GM11168 (cell line): ENCODE results near the gene KRTCAP2.

Source experiments
- in situ Hi-C: fragments of 300-500 bp; cut with MboI; formaldehyde crosslinking; loops from one replicate; pipeline ENCODE4 v1.12.0; 2022; ENCODE audit warnings: low sequenced_read_pairs; ENCODE audit not compliant: unreplicated experiment

Gene KRTCAP2

DNA sequence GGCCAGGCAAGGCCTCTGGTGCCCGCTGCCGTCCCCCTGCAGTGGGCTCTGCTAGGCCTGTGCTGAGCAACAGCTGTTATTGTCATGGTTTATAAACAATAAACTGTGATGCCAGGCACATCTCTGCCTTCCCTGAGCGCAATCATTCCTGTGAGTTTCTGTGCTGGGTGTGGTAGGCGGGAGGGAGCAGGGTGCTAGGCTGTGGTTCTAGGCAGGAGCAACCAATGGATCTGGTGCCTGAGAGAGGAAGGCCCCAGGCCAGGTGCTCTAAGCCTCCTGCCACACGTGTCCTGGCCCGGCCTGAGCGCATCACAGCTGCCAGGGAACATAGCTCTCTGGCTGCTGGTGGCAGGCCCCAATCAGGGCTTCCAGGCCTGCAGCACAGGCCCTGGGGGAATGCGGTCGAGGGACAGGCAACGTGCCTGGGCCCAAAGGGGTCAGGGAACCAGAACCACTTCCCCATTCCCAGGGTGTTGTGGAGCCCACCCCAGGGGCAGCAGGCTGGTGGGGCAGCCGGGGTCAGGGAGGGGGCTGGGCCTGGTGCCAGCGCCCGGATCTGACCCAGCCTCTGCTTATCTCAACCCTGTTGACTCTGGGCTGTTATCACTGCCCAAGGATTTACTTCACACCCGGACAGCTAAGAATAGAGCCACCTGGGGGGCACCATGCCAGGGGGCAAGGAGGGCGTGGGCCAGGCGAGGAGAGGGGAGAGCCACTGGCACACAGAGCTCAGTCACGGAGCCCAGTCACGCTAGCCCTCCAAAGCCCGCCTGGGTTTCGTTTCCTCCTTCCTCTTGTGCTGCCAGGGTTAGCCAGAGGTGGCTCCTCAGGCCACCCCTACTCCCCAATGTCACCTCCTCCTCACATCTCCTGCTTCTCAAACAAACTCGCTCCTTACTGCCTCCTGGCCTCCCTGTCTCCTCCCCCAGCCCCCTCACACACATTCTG lies 12.0 kb upstream of the KRTCAP2 start:
- in situ Hi-C loops, result no loop called here

DNA sequence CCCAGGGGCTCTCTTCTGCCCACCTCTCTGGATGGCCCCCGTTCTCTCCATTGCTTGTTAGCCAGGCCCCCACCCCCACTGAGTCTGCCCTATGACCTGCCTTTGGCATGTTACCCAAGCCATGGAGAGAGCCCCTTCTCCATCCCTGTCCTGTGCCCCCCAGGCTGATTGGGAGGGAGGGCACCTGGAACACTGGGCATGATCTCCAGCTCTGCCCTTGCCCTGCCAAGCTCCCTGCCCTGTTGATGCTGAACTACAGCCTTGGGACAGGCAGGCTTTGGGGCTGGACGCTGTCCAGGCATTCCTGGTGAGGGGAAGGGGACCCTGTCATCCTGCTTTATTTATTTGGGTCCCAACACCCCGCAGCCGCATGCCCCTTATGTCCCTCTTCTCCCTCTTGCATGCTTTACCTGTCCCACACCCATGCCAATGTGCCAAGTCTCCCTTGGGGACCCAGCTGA lies 11.3 kb upstream of the KRTCAP2 start:
- in situ Hi-C loops, result no loop called here

DNA sequence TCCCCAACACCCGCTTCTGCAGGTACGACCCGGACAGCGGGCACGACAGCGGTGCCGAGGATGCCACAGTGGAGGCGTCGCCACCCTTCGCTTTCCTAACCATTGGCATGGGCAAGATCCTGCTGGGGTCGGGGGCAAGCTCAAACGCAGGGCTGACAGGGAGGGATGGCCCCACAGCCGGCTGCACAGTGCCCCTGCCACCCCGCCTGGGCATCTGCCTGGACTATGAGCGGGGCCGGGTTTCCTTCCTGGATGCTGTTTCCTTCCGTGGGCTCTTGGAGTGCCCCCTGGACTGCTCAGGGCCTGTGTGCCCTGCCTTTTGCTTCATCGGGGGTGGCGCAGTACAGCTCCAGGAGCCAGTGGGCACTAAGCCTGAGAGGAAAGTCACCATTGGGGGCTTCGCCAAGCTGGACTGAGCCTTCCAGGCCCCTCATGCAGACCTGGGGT lies 10.7 kb upstream of the KRTCAP2 start:
- in situ Hi-C loops, result no loop called here

DNA sequence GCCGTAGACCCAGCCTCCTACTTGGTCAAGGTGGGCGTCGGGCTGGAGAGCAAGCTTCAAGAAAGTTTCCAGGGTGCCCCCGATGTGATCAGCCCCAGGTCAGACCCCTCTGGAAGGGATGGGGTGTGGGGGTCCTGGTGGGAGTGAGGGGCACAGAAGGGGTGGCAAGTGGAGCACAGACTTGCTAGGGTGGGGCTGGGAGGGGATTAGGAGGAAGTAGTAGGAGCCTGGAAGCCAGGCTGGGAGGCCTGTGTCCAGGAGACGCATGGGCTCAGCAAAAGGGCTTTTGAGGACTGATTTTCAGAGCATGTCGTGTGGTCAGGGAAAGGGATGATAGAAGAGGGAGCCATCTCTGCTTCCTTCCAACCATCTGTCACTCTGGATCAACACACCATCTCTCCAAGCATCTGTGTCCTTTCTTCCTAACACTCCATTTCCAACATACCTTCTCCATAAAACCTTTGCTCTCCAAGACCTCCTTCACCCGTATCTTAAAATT lies 9.0 kb upstream of the KRTCAP2 start:
- in situ Hi-C loops, result no loop called here

DNA sequence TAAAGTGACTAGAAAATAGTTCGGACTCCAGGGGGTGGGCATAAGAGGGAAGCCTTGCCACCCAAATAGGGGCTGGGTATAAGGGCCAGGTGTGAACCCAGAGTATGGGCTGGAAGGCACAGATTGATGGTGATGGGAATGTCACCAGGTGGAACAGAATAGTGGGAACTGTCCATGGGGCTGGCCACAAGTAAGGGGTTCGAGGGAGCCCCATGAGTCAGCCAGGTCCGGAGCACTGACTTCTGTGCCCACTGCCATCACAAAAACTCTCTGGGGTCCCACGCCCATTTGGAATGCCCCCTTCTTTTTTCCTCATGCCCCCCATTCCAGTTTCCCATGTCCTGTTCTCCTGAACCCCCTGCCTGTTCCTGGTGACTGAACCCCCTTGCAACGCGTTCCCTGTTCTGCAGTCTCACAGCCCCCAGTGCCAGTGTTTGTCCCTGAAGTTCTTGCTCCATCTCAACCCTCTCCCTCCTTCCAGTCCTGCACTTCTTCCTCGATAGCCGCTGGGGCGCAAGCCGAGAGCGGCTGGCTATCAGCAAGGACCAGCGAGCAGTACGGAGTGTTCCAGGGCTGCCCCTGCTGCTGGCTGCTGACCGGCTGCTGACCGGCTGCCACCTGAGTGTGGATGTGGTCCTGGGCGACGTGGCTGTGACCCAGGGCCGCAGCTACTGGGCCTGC lies 8.4 kb upstream of the KRTCAP2 start:
- in situ Hi-C loops, result no loop called here

DNA sequence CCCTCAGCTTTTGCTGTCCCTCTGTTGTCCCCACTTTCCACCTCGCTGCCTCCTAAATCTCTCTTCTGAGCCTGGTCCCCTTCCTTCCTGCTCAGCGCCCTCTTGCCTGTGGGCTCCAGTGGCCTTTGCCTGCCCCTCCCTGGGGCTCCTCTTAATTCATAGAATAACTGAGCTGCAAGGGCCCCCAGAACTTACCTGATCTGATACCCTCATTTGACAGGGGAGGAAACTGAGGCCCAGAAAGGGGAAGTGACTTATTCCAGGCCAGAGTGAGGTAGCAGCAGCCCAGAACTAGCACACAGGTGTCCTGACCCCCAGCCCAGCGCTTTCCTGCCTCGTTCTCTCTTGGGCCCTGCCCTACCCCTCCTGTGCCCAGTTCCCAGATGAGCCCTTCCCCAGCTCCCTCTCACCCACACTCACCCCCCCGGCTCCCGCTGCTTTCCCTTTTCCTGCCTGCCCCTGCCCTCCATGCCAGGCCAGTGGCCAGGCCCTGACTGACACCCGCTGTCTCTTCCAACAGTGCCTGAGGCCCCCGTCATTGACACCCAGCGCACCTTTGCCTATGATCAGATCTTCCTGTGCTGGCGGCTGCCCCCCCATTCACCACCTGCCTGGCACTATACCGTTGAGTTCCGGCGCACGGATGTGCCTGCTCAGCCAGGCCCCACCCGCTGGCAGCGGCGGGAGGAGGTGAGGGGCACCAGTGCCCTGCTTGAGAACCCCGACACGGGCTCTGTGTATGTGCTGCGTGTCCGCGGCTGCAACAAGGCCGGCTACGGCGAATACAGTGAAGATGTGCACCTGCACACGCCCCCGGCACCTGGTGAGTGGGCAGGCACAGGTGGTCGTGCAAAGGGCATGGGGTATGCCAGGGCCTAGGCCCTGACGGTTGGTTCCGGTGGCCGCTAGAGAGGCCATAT lies 6.3 kb upstream of the KRTCAP2 start:
- in situ Hi-C loops, result no loop called here

DNA sequence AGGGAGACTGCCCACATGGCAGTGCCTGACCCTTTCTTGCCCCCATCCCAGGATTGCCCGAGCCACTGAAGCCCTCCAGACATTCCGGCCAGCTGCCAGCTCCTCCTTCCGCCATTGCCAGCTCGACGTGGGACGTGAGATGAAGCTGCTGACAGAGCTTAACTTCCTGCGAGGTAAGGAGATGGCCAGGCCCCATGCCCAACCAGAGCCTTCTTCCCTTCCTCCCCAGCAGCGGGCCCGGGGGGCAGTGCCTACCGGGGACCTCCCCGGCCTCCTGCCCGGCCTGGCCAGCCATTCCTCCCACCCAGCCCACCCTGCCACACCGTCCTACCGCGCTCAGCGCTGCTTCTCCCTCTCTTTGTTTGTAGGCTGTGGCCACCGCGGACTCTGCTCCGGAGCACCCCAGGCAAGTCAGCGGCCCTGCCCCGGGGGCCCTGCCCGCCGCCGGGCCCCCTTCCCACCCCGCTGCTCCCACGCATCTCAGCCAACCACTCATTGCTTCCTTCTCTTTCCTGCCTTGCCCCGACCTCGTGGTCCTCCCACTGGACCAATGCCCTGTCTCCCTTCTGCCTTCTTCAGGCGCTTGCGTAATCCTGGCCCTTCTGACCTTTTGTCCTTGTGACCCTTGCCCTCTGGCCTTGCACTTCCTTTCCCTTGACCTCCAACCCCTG lies 5.5 kb upstream of the KRTCAP2 start:
- in situ Hi-C loops, result no loop called here

DNA sequence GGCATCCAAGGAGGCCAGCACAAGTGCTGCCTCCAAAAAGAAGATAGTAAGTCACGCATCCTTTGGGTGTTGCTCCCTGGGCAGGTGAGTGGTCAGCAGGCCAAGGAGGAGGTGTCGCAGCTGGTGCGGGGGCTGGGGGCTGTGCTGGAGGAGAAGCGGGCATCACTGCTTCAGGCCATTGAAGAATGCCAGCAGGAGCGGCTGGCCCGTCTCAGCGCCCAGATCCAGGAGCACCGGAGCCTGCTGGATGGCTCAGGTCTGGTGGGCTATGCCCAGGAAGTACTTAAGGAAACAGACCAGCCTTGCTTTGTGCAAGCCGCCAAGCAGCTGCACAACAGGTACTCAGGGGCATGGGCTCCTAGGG lies 4.8 kb upstream of the KRTCAP2 start:
- in situ Hi-C loops, result no loop called here

DNA sequence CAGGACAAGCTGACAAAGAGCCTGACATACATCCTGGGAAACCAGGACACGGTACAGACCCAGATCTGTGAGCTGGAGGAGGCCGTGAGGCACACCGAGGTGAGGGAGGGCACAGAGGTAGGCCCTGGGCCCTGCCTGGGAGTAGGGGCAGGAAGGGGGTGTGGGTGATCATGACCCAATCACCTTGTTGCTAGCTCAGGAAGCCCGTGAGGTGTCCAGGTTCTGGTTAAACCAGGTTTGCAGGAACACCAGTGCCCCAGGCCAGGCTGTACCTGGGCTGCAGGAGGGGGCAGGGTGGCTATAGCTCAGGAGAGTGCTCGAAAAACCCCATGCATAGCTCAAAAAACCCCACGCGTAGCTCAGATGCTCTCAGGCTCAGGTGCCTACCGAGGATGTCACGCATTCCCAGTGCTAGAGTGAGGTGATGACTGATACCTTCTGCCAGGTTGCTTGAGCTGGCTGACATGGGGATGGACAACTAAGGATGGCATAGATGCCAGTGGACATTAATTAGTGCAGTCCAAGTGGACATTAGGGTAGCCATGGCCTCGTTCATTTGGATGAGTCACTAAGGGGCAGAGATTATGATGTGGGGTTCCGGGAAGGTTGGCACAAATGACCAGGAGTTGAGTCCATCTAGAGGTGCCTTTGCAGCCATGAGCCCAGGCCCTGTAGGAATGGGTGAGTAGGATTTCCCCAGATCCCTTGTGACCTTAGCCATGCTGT lies 4.3 kb upstream of the KRTCAP2 start:
- in situ Hi-C loops, result no loop called here

DNA sequence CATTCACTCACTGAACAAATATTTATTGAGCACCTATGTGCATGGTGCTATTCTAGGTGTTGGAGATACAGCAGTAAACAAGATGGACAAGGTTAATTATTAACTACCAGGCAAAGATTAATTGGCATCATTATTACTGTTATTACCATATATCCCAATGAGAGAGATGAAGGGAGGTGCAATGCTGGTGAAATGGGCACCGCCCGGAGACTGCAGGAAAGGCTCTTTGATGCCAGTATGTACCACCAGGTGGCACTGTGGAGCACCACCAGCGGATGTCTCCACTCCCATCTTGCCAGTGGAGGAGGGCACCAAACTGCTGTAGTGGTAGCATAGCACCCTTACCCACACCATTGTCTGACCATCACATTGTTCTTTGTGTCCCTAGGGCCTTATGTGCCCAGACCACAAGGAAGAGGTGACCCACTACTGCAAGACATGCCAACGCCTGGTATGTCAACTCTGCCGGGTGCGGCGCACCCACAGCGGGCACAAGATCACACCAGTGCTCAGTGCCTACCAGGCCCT lies 3.5 kb upstream of the KRTCAP2 start:
- in situ Hi-C loops, result no loop called here

DNA sequence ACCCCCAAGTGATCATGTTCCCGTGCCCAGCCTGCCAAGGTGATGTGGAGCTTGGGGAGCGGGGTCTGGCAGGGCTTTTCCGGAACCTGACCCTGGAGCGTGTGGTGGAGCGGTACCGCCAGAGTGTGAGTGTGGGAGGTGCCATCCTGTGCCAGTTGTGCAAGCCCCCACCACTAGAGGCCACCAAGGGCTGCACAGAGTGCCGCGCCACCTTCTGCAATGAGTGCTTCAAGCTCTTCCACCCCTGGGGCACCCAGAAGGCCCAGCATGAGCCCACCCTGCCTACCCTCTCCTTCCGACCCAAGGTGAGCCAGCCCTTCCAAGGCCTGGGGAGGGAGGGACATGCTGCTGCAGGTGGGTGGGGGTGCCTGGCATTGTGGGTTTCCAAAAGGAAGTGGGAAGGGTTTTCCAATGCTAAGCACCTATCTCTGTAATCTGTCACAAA lies 2.8 kb upstream of the KRTCAP2 start:
- in situ Hi-C loops, result no loop called here

DNA sequence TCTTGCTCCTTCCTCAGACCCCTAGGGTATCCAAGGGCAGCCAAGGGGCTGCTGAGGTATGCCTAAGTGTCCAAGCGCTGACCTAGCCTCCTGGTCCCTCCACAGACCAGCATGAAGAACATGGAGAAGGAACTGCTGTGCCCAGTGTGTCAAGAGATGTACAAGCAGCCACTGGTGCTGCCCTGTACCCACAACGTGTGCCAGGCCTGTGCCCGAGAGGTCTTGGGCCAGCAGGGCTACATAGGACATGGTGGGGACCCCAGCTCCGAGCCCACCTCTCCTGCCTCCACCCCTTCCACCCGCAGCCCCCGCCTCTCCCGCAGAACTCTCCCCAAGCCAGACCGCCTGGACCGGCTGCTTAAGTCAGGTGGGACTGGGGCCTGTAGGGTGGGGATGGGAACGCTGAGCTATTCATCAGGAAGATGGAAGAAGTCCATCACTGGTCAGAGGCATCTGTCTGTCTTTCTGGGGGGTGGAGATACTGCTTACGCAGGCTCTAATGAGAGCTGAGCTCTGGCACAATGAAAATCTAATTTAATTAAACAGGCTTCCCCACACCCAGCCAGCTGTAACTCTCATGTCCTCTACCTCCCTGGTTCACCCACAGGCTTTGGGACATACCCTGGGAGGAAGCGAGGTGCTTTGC lies 2.3 kb upstream of the KRTCAP2 start:
- in situ Hi-C loops, result no loop called here

DNA sequence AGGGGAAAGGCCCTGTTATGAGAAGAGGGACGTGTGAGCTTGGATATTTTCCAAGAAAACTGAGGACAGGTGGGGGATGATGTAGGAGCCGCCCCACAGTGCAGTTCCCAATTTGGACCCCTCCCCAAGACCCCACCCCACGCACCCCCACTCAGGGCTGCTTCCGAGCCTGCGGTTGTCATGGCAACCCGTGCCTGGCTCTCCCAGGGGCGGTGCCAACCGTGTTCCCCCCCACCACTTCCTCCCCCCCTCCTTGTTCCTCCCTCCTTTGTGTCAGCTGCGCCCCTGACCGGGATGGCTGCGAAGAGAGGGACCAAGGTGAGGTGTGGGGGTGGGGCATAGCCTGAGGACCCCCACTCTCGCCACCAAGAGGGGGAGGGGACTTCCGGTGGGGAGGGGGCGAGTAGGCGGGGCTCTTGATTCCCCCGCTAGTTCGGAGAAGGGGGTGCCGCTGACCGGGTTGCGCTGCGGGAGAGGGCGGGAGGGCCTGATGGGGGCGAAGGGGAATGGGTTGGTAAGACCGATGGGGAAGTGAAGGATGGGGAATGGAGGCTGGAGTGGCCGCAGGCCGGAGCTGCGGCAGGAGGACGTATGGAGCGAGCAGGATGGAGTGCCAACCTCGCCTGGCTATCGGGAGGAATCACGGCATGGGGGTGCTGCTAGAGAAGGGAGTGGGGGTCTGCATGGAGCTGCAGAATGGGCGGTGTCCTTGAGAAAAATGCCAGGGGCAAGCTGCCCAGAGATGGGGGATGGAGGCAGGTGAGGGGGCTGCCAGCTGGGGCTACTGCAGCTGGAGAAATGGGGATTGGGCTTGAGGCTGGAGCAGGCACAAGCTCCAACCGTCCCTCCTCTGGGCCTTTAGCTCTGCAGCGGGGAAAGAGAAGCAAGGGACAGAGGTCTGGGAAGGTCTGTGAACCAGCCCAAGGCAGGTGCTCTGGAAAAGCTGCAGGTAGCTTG lies 1.5 kb upstream of the KRTCAP2 start:
- in situ Hi-C loops, result no loop called here

DNA sequence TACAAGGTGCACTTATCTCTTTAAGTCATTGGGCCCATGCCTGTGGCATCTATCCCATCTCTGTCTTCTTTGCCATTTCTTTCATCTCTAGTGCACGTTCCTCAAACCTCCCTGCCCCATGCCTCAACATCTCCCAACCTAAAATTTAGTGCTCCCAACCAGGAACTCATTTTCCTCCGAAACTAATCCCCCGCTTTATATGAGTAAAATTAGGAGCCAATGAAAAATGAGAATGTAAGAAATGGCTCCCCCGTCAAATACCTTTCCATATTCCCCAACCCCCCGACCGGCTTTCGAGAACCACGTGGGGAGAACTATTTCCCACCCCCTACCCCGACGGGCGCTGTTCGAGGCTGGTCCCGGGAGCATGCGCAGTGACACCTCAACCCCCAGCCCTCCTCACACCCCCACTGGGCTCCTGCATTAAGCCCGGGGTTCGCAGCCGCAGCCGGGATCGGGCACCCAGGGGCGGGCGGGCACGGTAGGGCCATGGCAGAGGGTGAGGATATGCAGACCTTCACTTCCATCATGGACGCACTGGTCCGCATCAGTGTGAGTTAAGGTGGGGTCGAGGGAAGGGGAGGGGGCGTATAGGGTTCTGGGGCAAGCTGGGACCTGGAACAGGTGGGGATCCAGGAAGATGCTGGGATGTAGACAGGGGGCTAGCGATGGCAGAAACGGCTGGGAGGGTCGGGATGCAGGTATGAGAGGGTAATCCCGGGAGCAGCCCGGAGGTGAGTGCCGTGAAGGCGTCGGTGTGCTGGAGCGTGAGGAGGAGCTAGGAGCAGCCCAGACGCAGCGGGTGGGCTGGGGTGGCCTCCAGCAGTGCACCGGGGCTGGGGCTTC lies 597 bp upstream of the KRTCAP2 start, which contains the start of gene TRIM46:
Gene TRIM46, plus strand, starts transcription at position 372 of the 846 bp plus-strand sequence. Its CDS starts 118 bp downstream, at position 490.
- in situ Hi-C loops, result no loop called here

DNA sequence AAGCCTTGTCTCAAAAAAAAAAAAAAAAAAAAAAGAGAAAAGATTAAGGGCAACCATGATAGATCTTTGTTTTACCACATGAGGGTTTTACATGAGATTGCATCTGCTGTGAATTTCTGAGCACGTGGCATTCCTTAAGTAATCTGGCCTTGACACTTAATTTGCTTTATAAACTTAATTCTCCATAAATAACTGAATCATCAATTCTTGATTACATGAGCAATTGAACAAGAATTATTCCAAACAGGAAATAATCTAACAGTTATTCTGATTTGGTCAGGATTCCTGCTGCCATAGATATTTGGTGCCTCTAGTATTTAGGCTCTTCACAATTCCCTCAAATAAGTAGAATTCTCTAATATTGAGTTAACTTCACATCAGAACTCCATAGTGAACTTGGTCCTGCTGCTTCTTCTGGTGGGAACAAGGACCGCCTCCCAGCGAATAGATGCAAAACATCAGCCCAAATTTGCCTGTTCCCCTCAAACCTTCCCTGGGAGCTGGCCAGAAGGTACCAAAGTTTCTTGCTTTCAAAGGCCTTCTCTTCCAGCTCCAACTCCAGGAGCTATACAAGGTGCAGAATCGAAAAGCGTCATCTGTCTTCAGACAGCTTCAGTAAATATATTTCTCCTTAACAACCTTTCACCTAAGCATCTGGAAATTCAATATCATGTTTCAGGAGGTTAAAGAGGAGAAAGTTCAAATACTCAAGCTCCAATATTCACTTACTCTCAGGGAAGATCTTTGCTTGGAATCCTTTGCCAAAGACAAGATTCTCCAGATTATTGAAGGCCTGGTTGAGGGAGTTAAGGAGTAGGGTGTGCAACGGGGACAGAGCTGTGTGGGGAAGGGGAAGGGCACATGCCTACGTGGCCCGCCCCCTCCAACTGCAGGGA lies 1.0 kb downstream of the KRTCAP2 start:
- in situ Hi-C loops, result no loop called here
